GM12878 (cell line): Measurements from ENCODE around the gene CSF1R. TPM values are rescaled to one million over a fixed set of nuclear protein-coding genes. Genes with fewer than 3 reads are reported as not detected.
A peak's percentile ranks its signal among the peaks of the same experiment; 100 is the strongest.

Experiments
- ATAC-seq: fragments of 200-7000 bp; cut with Tn5 transposase; 3 replicates; pipeline ENCODE4 v1.9.1; 2020; ENCODE audit warnings: mild to moderate bottlenecking, moderate library complexity
- BruUV-seq: library from RNA; stranded (reverse); fragments of 400-500 nt; replicated peaks from 2 replicates; lab custom pipeline; 2021; lab: Mats Ljungman, UMichigan
- CTCF ChIA-PET: fragments of 300-600 bp; sonication (Branson Sonifier 250); formaldehyde crosslinking; extraction: SDS; loops from one replicate; lab custom pipeline; 2021; ENCODE audit warnings: inconsistent platforms; lab: Yijun Ruan, JAX
- POLR2A ChIA-PET: fragments of 350-600 bp; formaldehyde crosslinking; extraction: SDS; loops from one replicate; lab custom pipeline; 2021; ENCODE audit warnings: inconsistent platforms; lab: Charles Lee
- RAD21 ChIA-PET: fragments of 300-600 bp; sonication (Branson Sonifier 250); formaldehyde crosslinking; loops from one replicate; lab custom pipeline; 2023; ENCODE audit warnings: antibody characterized with exemption; ENCODE audit not compliant: unreplicated experiment; lab: Charles Lee
- SMC1A ChIA-PET: fragments of 300-600 bp; sonication (Branson Sonifier 250); formaldehyde crosslinking; loops from one replicate; lab custom pipeline; 2023; ENCODE audit not compliant: unreplicated experiment, uncharacterized antibody; lab: Charles Lee
- DNase-seq: peaks from one replicate; pipeline ENCODE4 v3.0.0-alpha.2; 2011; ENCODE audit warnings: low read depth, low spot score
- FAIRE-seq: peaks from 3 replicates; lab custom pipeline; 2011; peaks lifted over from hg19 to GRCh38; lab: Jason Lieb, UNC
- H2AFZ ChIP-seq: 2 replicates; pipeline ENCODE4 v1.6.0; 2011; ENCODE audit warnings: low read depth, low read length, control low read depth; ENCODE audit not compliant: control insufficient read depth
- H3K27ac ChIP-seq: 2 replicates; pipeline ENCODE4 v1.5.1; 2011; ENCODE audit warnings: control low read depth; ENCODE audit not compliant: control insufficient read depth, insufficient read depth
- H3K27me3 ChIP-seq, 2 experiments: replicated peaks in 1 of 2; 2 replicates each; pipeline versions ENCODE4 v1.6.0 to v1.6.1; 2011; ENCODE audit warnings: low read length in 1 of 2; ENCODE audit not compliant: control insufficient read depth in 2 of 2, insufficient read depth in 2 of 2
- H3K36me3 ChIP-seq, 2 experiments: 2 replicates each; pipeline ENCODE4 v1.5.1; 2011; ENCODE audit warnings: low read length in 1 of 2; ENCODE audit not compliant: control insufficient read depth in 2 of 2, insufficient read depth in 2 of 2
- H3K4me1 ChIP-seq: 2 replicates; pipeline ENCODE4 v1.6.1; 2011; ENCODE audit warnings: mild to moderate bottlenecking, low read length, moderate library complexity, mixed read lengths; ENCODE audit not compliant: control insufficient read depth, insufficient read depth
- H3K4me2 ChIP-seq: 2 replicates; pipeline ENCODE4 v1.6.0; 2011; ENCODE audit warnings: control low read depth; ENCODE audit not compliant: control insufficient read depth, insufficient read depth
- H3K4me3 ChIP-seq: fragments of 200-600 bp; sonication (generic); 2 replicates; pipeline ENCODE4 v1.5.1; 2016
- H3K79me2 ChIP-seq: 2 replicates; pipeline ENCODE4 v1.6.0; 2011; ENCODE audit warnings: low read length; ENCODE audit not compliant: control insufficient read depth, insufficient read depth
- H3K9ac ChIP-seq: 2 replicates; pipeline ENCODE4 v1.8.0; 2011; ENCODE audit warnings: low read length, control low read depth, mixed read lengths; ENCODE audit not compliant: control insufficient read depth, insufficient read depth
- H3K9me3 ChIP-seq: replicated peaks from 3 replicates; pipeline ENCODE4 v1.5.1; 2011; ENCODE audit warnings: mild to moderate bottlenecking, low read length; ENCODE audit not compliant: control insufficient read depth, insufficient read depth
- H4K20me1 ChIP-seq: 2 replicates; pipeline ENCODE4 v1.6.0; 2011; ENCODE audit not compliant: control insufficient read depth, insufficient read depth
- ASH2L ChIP-seq: fragments of 300-600, 200-600 bp; sonication (generic); IDR thresholded peaks from 2 replicates; pipeline ENCODE4 v1.6.1; 2017; ENCODE audit warnings: low read depth, mild to moderate bottlenecking, borderline replicate concordance
- ATF3 ChIP-seq: IDR thresholded peaks from 2 replicates; pipeline ENCODE4 v1.6.1; 2011; ENCODE audit warnings: low read depth, mild to moderate bottlenecking, low read length, moderate library complexity, borderline replicate concordance; ENCODE audit errors: extremely low read depth
- BACH1 ChIP-seq: fragments of 450-650 bp; IDR thresholded peaks from 2 replicates; pipeline ENCODE4 v1.6.1; 2017; ENCODE audit warnings: mild to moderate bottlenecking, borderline replicate concordance
- CREB1 ChIP-seq: IDR thresholded peaks from 2 replicates; pipeline ENCODE4 v1.6.1; 2012; ENCODE audit warnings: low read depth, mild to moderate bottlenecking, inconsistent platforms
- ETV6 ChIP-seq, 2 experiments: fragments of 450-650 bp in 1 of 2; IDR thresholded peaks in 1 of 2; conservative IDR thresholded peaks in 1 of 2; 2 replicates each; pipeline ENCODE4 v1.6.1; 2014; ENCODE audit warnings: antibody characterized with exemption in 1 of 2, borderline replicate concordance in 1 of 2, low read depth in 1 of 2, mild to moderate bottlenecking in 1 of 2, moderate library complexity in 1 of 2
- EZH2 ChIP-seq: IDR thresholded peaks from 2 replicates; pipeline ENCODE4 v1.6.1; 2012; ENCODE audit warnings: low read depth, mild to moderate bottlenecking, control low read depth, inconsistent platforms, low read length, borderline replicate concordance; ENCODE audit not compliant: control insufficient read depth
- JUND ChIP-seq: IDR thresholded peaks from 2 replicates; pipeline ENCODE4 v1.6.1; 2012; ENCODE audit warnings: low read depth, mild to moderate bottlenecking, low read length, improper control_type of control experiment, moderate library complexity
- KDM1A ChIP-seq: fragments of 200-600 bp; sonication (generic); IDR thresholded peaks from 2 replicates; pipeline ENCODE4 v1.6.1; 2016; ENCODE audit warnings: borderline replicate concordance
- MYB ChIP-seq: fragments of 150-350 bp; IDR thresholded peaks from 2 replicates; pipeline ENCODE4 v1.6.1; 2014; ENCODE audit warnings: mild to moderate bottlenecking, low read depth, low read length, borderline replicate concordance
- NR2C2 ChIP-seq: IDR thresholded peaks from 2 replicates; pipeline ENCODE4 v1.6.1; 2011; ENCODE audit warnings: borderline replicate concordance, low read depth; ENCODE audit not compliant: control insufficient read depth, insufficient read length
- POLR2AphosphoS2 ChIP-seq: IDR thresholded peaks from 2 replicates; pipeline ENCODE4 v1.6.1; 2011; ENCODE audit warnings: low read depth, mild to moderate bottlenecking, low read length, improper control_type of control experiment, moderate library complexity
- RBBP5 ChIP-seq: fragments of 200-600 bp; sonication (generic); conservative IDR thresholded peaks from 2 replicates; pipeline ENCODE4 v1.6.1; 2016
- SMAD5 ChIP-seq: IDR thresholded peaks from 2 replicates; pipeline ENCODE4 v1.6.1; 2016; ENCODE audit warnings: antibody characterized with exemption, low read depth
- SMC3 ChIP-seq: IDR thresholded peaks from 2 replicates; pipeline ENCODE4 v1.6.1; 2011; ENCODE audit warnings: low read length, improper control_type of control experiment, borderline replicate concordance
- USF1 ChIP-seq: IDR thresholded peaks from 2 replicates; pipeline ENCODE4 v1.6.1; 2011; ENCODE audit warnings: borderline replicate concordance, low read depth, mild to moderate bottlenecking, moderate library complexity, mixed read lengths, low read length; ENCODE audit not compliant: insufficient read depth; ENCODE audit errors: extremely low read length
- WRNIP1 ChIP-seq: IDR thresholded peaks from 2 replicates; pipeline ENCODE4 v1.6.1; 2011; ENCODE audit warnings: low read depth, low read length, improper control_type of control experiment, borderline replicate concordance
- YBX1 ChIP-seq: fragments of 450-650 bp; IDR thresholded peaks from 2 replicates; pipeline ENCODE4 v1.6.1; 2016; ENCODE audit warnings: antibody characterized with exemption
- ZBED1 ChIP-seq: IDR thresholded peaks from 2 replicates; pipeline ENCODE4 v1.6.1; 2016; ENCODE audit warnings: borderline replicate concordance
- ZBTB33 ChIP-seq: fragments of 450-650 bp; IDR thresholded peaks from 2 replicates; pipeline ENCODE4 v1.6.1; 2017; ENCODE audit warnings: mild to moderate bottlenecking
- ZNF24 ChIP-seq: fragments of 450-650 bp; IDR thresholded peaks from 2 replicates; pipeline ENCODE4 v1.6.1; 2017; ENCODE audit warnings: antibody characterized with exemption, mild to moderate bottlenecking
- WGBS: methylation state at CpG from one replicate; pipeline ENCODE4 v1.1.6; 2016; ENCODE audit warnings: low lambda C conversion rate; ENCODE audit not compliant: insufficient replicate concordance, insufficient coverage; ENCODE audit errors: missing lambda C conversion rate; 5-methylcytosine and 5-hydroxymethylcytosine counted together
- in situ Hi-C: fragments of 300-500 bp; cut with MboI; formaldehyde crosslinking; loops from 9 replicates; pipeline ENCODE4 v1.14.3; 2018; ENCODE audit warnings: mixed read lengths
- intact Hi-C: fragments of 100-400 bp; cut with micrococcal nuclease; formaldehyde crosslinking; loops from one replicate; pipeline ENCODE4 v1.14.2; 2022; ENCODE audit not compliant: unreplicated experiment
- polyA plus RNA-seq, 11 experiments: library from polyadenylated mRNA; depleted of rRNA in 4 of 11; unstranded in 6 of 11; stranded (reverse) in 5 of 11; fragments of >200 nt; fragmentation: Nextera tagmentation in 4 of 11; fragmentation: Illumina TruSeq in 1 of 11; extraction: Ambion mirVana in 4 of 11; extraction: Trizol in 1 of 11; gene quantifications; 1 replicate in 1 of 11; 2 replicates in 10 of 11; pipeline versions ENCODE4 v1.2.1 to v1.2.3, GENCODE V29; 2011 to 2016; ENCODE audit warnings: inconsistent platforms in 2 of 11, missing spikeins in 2 of 11, low read depth in 1 of 11
- total RNA-seq, 4 experiments: library from RNA; depleted of rRNA in 3 of 4; stranded (reverse); fragments of >200 nt in 3 of 4; fragmentation: Illumina TruSeq in 1 of 4; extraction: Trizol in 1 of 4; gene quantifications; 2 replicates each; pipeline versions ENCODE4 v1.2.1 to v1.2.3, GENCODE V29; 2013 to 2021

CSF1R gene
- total and polyA plus RNA-seq, 10 of the 15 experiments (the other 5 are each of a cell fraction or from before 2014, with no cell fraction given): 0.35 to 3.6 (median 1.2) TPM

GRCh38 chr5:150122158-150122510, 35.8 kb upstream of the CSF1R start (continued):
- TF ChIP-seq BACH1: no peak
- TF ChIP-seq NR2C2: peak; percentile 56
- peak; percentile 72; the same call in 1 of the 2 replicates for TF ChIP-seq ZBTB33
- TF ChIP-seq RBBP5: no peak
- no peak for TF ChIP-seq YBX1
- TF ChIP-seq SMC3: peak; percentile 71
- TF ChIP-seq CREB1: no peak
- no peak for TF ChIP-seq ASH2L

GRCh38 chr5:150121448-150122157, 35.2 kb upstream of the CSF1R start:
- RAD21 ChIA-PET: interaction anchor here (0.6 to 1.7 kb wide), 6 partner anchors 39 to 146 kb away, joined by 3 to 4 read pairs (median 4); no protein-coding TSS in a partner anchor
- H3K27ac ChIP-seq: no peak overlapping the region
- CTCF ChIA-PET: interaction anchor here (0.8 to 2.6 kb wide), 23 partner anchors 9 to 204 kb away, joined by 3 to 17 read pairs (median 4); no protein-coding TSS in a partner anchor
- H4K20me1 ChIP-seq: no peaks in the 10 kb centered on the region
- SMC1A ChIA-PET: interaction anchor here (0.6 to 1.5 kb wide), 5 partner anchors 9 to 171 kb away, joined by 3 to 6 read pairs (median 4); no protein-coding TSS in a partner anchor
- peak overlapping the region; percentile 56 for H2AFZ ChIP-seq
- BruUV-seq: no TSS peak
- TF ChIP-seq JUND: no peak
- TF ChIP-seq EZH2: no peak
- no peak for TF ChIP-seq ATF3
- no peak for TF ChIP-seq USF1
- no peak for TF ChIP-seq ZNF24
- no peak for TF ChIP-seq KDM1A
- no peak for TF ChIP-seq ZBED1
- TF ChIP-seq WRNIP1: no peak
- no peak for TF ChIP-seq MYB
- no peak for TF ChIP-seq SMAD5
- no peak for TF ChIP-seq POLR2AphosphoS2
- no peak for TF ChIP-seq YBX1
- TF ChIP-seq ETV6 (conservative IDR thresholded peaks at IDR 0.05 in 1 of 2, IDR thresholded peaks at IDR 0.05 in 1 of 2; ENCODE audit: borderline replicate concordance in 1 of 2, low read depth in 1 of 2): no peak
- intact Hi-C loops (no loop called here), in situ Hi-C loops (no loop called here)
- DNase-seq: no peak
- H3K9ac ChIP-seq: no peak overlapping the region
- no peaks in the 10 kb centered on the region for H3K36me3 ChIP-seq
- H3K4me1 ChIP-seq: no peaks in the 10 kb centered on the region
- H3K4me2 ChIP-seq: no peak overlapping the region
- POLR2A ChIA-PET: no interaction called here
- H3K27me3 ChIP-seq: no peaks in the 10 kb centered on the region
- H3K4me3 ChIP-seq: no peak overlapping the region
- FAIRE-seq: no peak
- H3K9me3 ChIP-seq: no peaks in the 10 kb centered on the region
- no peaks in the 10 kb centered on the region for H3K79me2 ChIP-seq
- ATAC-seq: no peak
- WGBS: 43% methylated on average over 14 of the region's 14 CpGs
